Pancreas (tissue), 10 donors: ENCODE measurements around the gene PYHIN1. TPM values are rescaled to one million over a fixed set of nuclear protein-coding genes. Genes with fewer than 3 reads are reported as not detected.

Experiments
- ATAC-seq, 4 donors: fragments of 200-7000 bp; cut with Tn5 transposase; one replicate each; pipeline versions ENCODE4 v1.8.0 to v1.9.1; 2020; ENCODE audit warnings: mild to moderate bottlenecking in 4 of 4, moderate library complexity in 4 of 4
- DNase-seq, 6 donors: peaks; one replicate each; pipeline ENCODE4 v3.0.0-alpha.2; 2020
- FAIRE-seq: peaks from 2 replicates; lab custom pipeline; 2012; peaks lifted over from hg19 to GRCh38; lab: Jason Lieb, UNC
- H3K27ac ChIP-seq, 4 donors: fragments of 200-600 bp; sonication (generic); 1 replicate in 3 of 4; 2 replicates in 1 of 4; pipeline versions ENCODE4 v1.5.0 to v1.8.0; 2020
- H3K27me3 ChIP-seq, 4 donors: fragments of 200-600 bp; one replicate each; pipeline ENCODE4 v1.8.0; 2021
- H3K36me3 ChIP-seq, 3 donors: fragments of 200-600 bp; sonication (generic) in 1 of 3; one replicate each; pipeline versions ENCODE4 v1.5.0 to v1.8.0; 2020 to 2021
- H3K4me1 ChIP-seq, 3 donors: fragments of 200-600 bp; one replicate each; pipeline ENCODE4 v1.8.0; 2021
- H3K4me3 ChIP-seq, 4 donors: fragments of 200-600 bp; sonication (generic) in 2 of 4; one replicate each; pipeline versions ENCODE4 v1.5.0 to v1.8.0; 2020 to 2021
- H3K9me3 ChIP-seq, 4 donors: fragments of 200-600 bp; one replicate each; pipeline ENCODE4 v1.8.0; 2021
- CTCF ChIP-seq, 4 donors: fragments of 200-600 bp; sonication (generic) in 3 of 4; IDR thresholded peaks; one replicate each; pipeline versions ENCODE4 v1.5.0 to v1.8.0; 2021; ENCODE audit warnings: antibody characterized with exemption in 4 of 4
- WGBS, 2 donors: extraction: QIAGEN DNeasy Blood & Tissue Kit; methylation state at CpG; one replicate each; pipeline ENCODE4 v1.1.7; 2013; 5-methylcytosine and 5-hydroxymethylcytosine counted together
- intact Hi-C, 3 donors: fragments of 100-400 bp; cut with DNase I; formaldehyde crosslinking; loops; one replicate each; pipeline versions ENCODE4 v1.11.1 to v1.14.2; 2022
- polyA plus RNA-seq, 2 donors: library from polyadenylated mRNA; stranded (reverse); fragments of 200-250 nt; gene quantifications; one replicate each; pipeline ENCODE4 v1.2.3, GENCODE V29; 2013
- total RNA-seq, 6 donors: library from RNA; stranded (reverse); fragmentation: NEBNext Ultra II Directional in 4 of 6; extraction: Animal tissue kit (Norgen Biotek cat#: 25700) in 4 of 6; gene quantifications; one replicate each; pipeline versions ENCODE4 v1.2.1 to v1.2.4, GENCODE V29; 2021 to 2023
- donor health status: healthy with polysubstance abuse.
- donor health status: DM: no; HTN: no; CAD: no; lungs with moderate emphysema.
- donor health status: DM: no; HTN: no; CAD: no.
- donor health status: control.
- donor health status: control.
- donor health status: Bipolar disorder and iron deficiency.
- donor health status: DM: yes; HTN: yes; CAD: no.
- donor health status: DM: no; HTN: no; CAD: no.
- donor health status: DM: no; HTN: no; CAD: no.
- donor health status: DM: yes; HTN: yes; CAD: no.

PYHIN1 gene
- total and polyA plus RNA-seq, 8 donors, result 0.12 to 0.47 (median 0.22) TPM; not detected in 3

- 14 to 23% methylated on average over 1 of the region's 1 CpG for WGBS, 2 donors
- intact Hi-C loops, result no loop called here
- Histone ChIP-seq H3K36me3 (no peaks in the 10 kb centered on the region), H3K27me3 (no peaks in the 10 kb centered on the region), H3K4me3 (no peak overlapping the region), H3K27ac (no peak overlapping the region), H3K4me1 (no peaks in the 10 kb centered on the region), H3K9me3 (no peaks in the 10 kb centered on the region)
- ATAC-seq, result no peak
- no peak for FAIRE-seq
- DNase-seq, result no peak
- no peak for TF ChIP-seq CTCF (IDR thresholded peaks at IDR 0.05)
These were observed 47.9 kb downstream of the PYHIN1 start for GRCh38 chr1:158979229-158979628.

GRCh38 chr1:158983235-158983634, 51.9 kb downstream of the PYHIN1 start:
- DNase-seq (no peak), ATAC-seq (no peak), FAIRE-seq (no peak)
- WGBS, 2 donors, result 51 to 65% methylated on average over 2 of the region's 2 CpGs
- intact Hi-C loops, result no loop called here
- H3K27ac ChIP-seq, result no peak overlapping the region
- H3K27me3 ChIP-seq, result no peaks in the 10 kb centered on the region
- H3K9me3 ChIP-seq, result no peaks in the 10 kb centered on the region
- no peak overlapping the region for H3K4me3 ChIP-seq
- TF ChIP-seq CTCF (IDR thresholded peaks at IDR 0.05), result no peak
- H3K4me1 ChIP-seq, result no peaks in the 10 kb centered on the region
- no peaks in the 10 kb centered on the region for H3K36me3 ChIP-seq

- no peak for FAIRE-seq
- TF ChIP-seq CTCF (IDR thresholded peaks at IDR 0.05), result no peak
- H3K27me3 ChIP-seq, result no peaks in the 10 kb centered on the region
- intact Hi-C loops, result no loop called here
- no peak for DNase-seq
- no peaks in the 10 kb centered on the region for H3K36me3 ChIP-seq
- no peak overlapping the region for H3K27ac ChIP-seq
- ATAC-seq, result no peak
- no peaks in the 10 kb centered on the region for H3K4me1 ChIP-seq
- no peak overlapping the region for H3K4me3 ChIP-seq
- H3K9me3 ChIP-seq, result no peaks in the 10 kb centered on the region
These were observed 53.0 kb downstream of the PYHIN1 start for GRCh38 chr1:158984386-158984785.

- TF ChIP-seq CTCF (IDR thresholded peaks at IDR 0.05), result no peak
- H3K27me3 ChIP-seq, result no peaks in the 10 kb centered on the region
- FAIRE-seq (no peak), DNase-seq (no peak), ATAC-seq (no peak)
- H3K4me3 ChIP-seq, result no peak overlapping the region
- H3K9me3 ChIP-seq, result no peaks in the 10 kb centered on the region
- H3K4me1 ChIP-seq, result no peaks in the 10 kb centered on the region
- no peak overlapping the region for H3K27ac ChIP-seq
- no peaks in the 10 kb centered on the region for H3K36me3 ChIP-seq
- 18 to 29% methylated on average over 1 of the region's 1 CpG for WGBS, 2 donors
- intact Hi-C loops, result no loop called here
These were observed 58.1 kb downstream of the PYHIN1 start for GRCh38 chr1:158989424-158989823.

- intact Hi-C loops, result loop anchor here in 1 of 3 donors (10.0 kb wide), 1 partner anchor 788 kb away; no protein-coding TSS in a partner anchor
These were observed 61.5 kb downstream of the PYHIN1 start for GRCh38 chr1:158992787-158993312.

More at GRCh38 chr1:158992787-158993312, 61.5 kb downstream of the PYHIN1 start:
- Histone ChIP-seq H3K9me3 (no peaks in the 10 kb centered on the region), H3K27ac (no peak overlapping the region), H3K4me1 (no peaks in the 10 kb centered on the region), H3K36me3 (no peaks in the 10 kb centered on the region), H3K4me3 (no peak overlapping the region), H3K27me3 (no peaks in the 10 kb centered on the region)
- WGBS, 2 donors, result 66 to 73% methylated on average over 4 of the region's 4 CpGs
- no peak for TF ChIP-seq CTCF (IDR thresholded peaks at IDR 0.05)
- ATAC-seq (no peak), DNase-seq (no peak), FAIRE-seq (no peak)
